Activated CD4-positive, alpha-beta T cell treated with anti-CD3 and anti-CD28 coated beads, Interleukin-2, amount 10 ng/mL, durations not matched to agents 24 days and 14 days (primary cell): ENCODE results near the gene RTN4RL2. TPM values are rescaled to one million over a fixed set of nuclear protein-coding genes. Genes with fewer than 3 reads are reported as not detected.

ENCODE experiments used
- DNase-seq: peaks from one replicate; pipeline ENCODE4 v3.0.0; 2022
- H3K27ac Mint-ChIP-seq: one replicate; pipeline ENCODE4 v1.8.0; 2022; ENCODE audit warnings: mild to moderate bottlenecking, mixed read lengths
- H3K27me3 Mint-ChIP-seq: one replicate; pipeline ENCODE4 v1.8.0; 2022; ENCODE audit warnings: mixed read lengths
- H3K36me3 Mint-ChIP-seq: one replicate; pipeline ENCODE4 v1.8.0; 2022; ENCODE audit warnings: low read depth, mild to moderate bottlenecking, mixed read lengths
- H3K4me1 Mint-ChIP-seq: one replicate; pipeline ENCODE4 v1.8.0; 2021; ENCODE audit warnings: mixed read lengths
- H3K4me3 Mint-ChIP-seq: one replicate; pipeline ENCODE4 v1.8.0; 2022; ENCODE audit warnings: mild to moderate bottlenecking, moderate library complexity, mixed read lengths
- H3K9me3 Mint-ChIP-seq: one replicate; pipeline ENCODE4 v1.8.0; 2021; ENCODE audit warnings: mixed read lengths
- intact Hi-C: fragments of 100-400 bp; cut with micrococcal nuclease; formaldehyde crosslinking; loops from one replicate; pipeline ENCODE4 v1.15.1; 2023
- total RNA-seq: library from RNA; stranded (reverse); gene quantifications from 2 replicates; pipeline ENCODE4 v1.2.3, GENCODE V29; 2022

The RTN4RL2 gene
- total RNA-seq, 1 donor from 2014 or later = 0.23 TPM

GRCh38 chr11:57461841-57462489, 1.6 kb downstream of the RTN4RL2 start:
- intact Hi-C loops = no loop called here

GRCh38 chr11:57462597-57462996, 2.3 kb downstream of the RTN4RL2 start:
- Mint-ChIP-seq H3K9me3 (no peaks in the 10 kb centered on the region), H3K4me3 (no peak overlapping the region), H3K36me3 (no peaks in the 10 kb centered on the region), H3K27ac (no peak overlapping the region), H3K4me1 (peaks cover 20% of the 10 kb centered on the region), H3K27me3 (peaks cover 47% of the 10 kb centered on the region)
- no peak for DNase-seq
- intact Hi-C loops = no loop called here

More at GRCh38 chr11:57461841-57462489, 1.6 kb downstream of the RTN4RL2 start:
- Mint-ChIP-seq H3K9me3 (no peaks in the 10 kb centered on the region), H3K36me3 (no peaks in the 10 kb centered on the region), H3K27me3 (peaks cover 51% of the 10 kb centered on the region), H3K4me1 (peaks cover 25% of the 10 kb centered on the region), H3K27ac (no peak overlapping the region), H3K4me3 (peak overlapping the region; percentile 56)
- no peak for DNase-seq

GRCh38 chr11:57463671-57464538, 3.6 kb downstream of the RTN4RL2 start:
- H3K27me3 Mint-ChIP-seq = peaks cover 38% of the 10 kb centered on the region
- intact Hi-C loops = no loop called here
- no peak for DNase-seq
- no peak overlapping the region for H3K4me3 Mint-ChIP-seq
- no peak overlapping the region for H3K27ac Mint-ChIP-seq
- no peaks in the 10 kb centered on the region for H3K36me3 Mint-ChIP-seq
- peaks cover 12% of the 10 kb centered on the region for H3K4me1 Mint-ChIP-seq
- H3K9me3 Mint-ChIP-seq = no peaks in the 10 kb centered on the region

- DNase-seq = no peak
- Mint-ChIP-seq H3K36me3 (no peaks in the 10 kb centered on the region), H3K27me3 (peaks cover 33% of the 10 kb centered on the region), H3K4me1 (peaks cover 8% of the 10 kb centered on the region), H3K4me3 (no peak overlapping the region), H3K9me3 (no peaks in the 10 kb centered on the region), H3K27ac (no peak overlapping the region)
- intact Hi-C loops = no loop called here
Observed at GRCh38 chr11:57464539-57465181, 4.3 kb downstream of the RTN4RL2 start.

- intact Hi-C loops = no loop called here
- Mint-ChIP-seq H3K36me3 (no peaks in the 10 kb centered on the region), H3K4me3 (no peak overlapping the region), H3K4me1 (peaks cover under 1% of the 10 kb centered on the region), H3K27ac (no peak overlapping the region), H3K27me3 (peaks cover 22% of the 10 kb centered on the region), H3K9me3 (no peaks in the 10 kb centered on the region)
- DNase-seq = no peak
Observed at GRCh38 chr11:57466680-57467079, 6.4 kb downstream of the RTN4RL2 start.

GRCh38 chr11:57467508-57468157, 7.3 kb downstream of the RTN4RL2 start:
- no peaks in the 10 kb centered on the region for H3K4me1 Mint-ChIP-seq
- intact Hi-C loops = no loop called here
- peaks cover 14% of the 10 kb centered on the region for H3K27me3 Mint-ChIP-seq
- no peak overlapping the region for H3K4me3 Mint-ChIP-seq
- H3K27ac Mint-ChIP-seq = no peak overlapping the region
- H3K36me3 Mint-ChIP-seq = no peaks in the 10 kb centered on the region
- DNase-seq = no peak
- H3K9me3 Mint-ChIP-seq = no peaks in the 10 kb centered on the region

- no peaks in the 10 kb centered on the region for H3K9me3 Mint-ChIP-seq
- no peaks in the 10 kb centered on the region for H3K36me3 Mint-ChIP-seq
- DNase-seq = no peak
- intact Hi-C loops = no loop called here
- H3K27ac Mint-ChIP-seq = no peak overlapping the region
- H3K4me3 Mint-ChIP-seq = no peak overlapping the region
- H3K4me1 Mint-ChIP-seq = no peaks in the 10 kb centered on the region
- peaks cover 10% of the 10 kb centered on the region for H3K27me3 Mint-ChIP-seq
Observed at GRCh38 chr11:57468276-57468675, 7.9 kb downstream of the RTN4RL2 start.

GRCh38 chr11:57469268-57469667, 8.9 kb downstream of the RTN4RL2 start:
- intact Hi-C loops = no loop called here
- H3K36me3 Mint-ChIP-seq = no peaks in the 10 kb centered on the region
- H3K4me3 Mint-ChIP-seq = no peak overlapping the region
- no peak overlapping the region for H3K27ac Mint-ChIP-seq
- peaks cover 6% of the 10 kb centered on the region for H3K4me1 Mint-ChIP-seq
- peaks cover 12% of the 10 kb centered on the region for H3K27me3 Mint-ChIP-seq
- no peak for DNase-seq
- H3K9me3 Mint-ChIP-seq = no peaks in the 10 kb centered on the region

- DNase-seq = no peak
- H3K27me3 Mint-ChIP-seq = peaks cover 24% of the 10 kb centered on the region
- H3K9me3 Mint-ChIP-seq = no peaks in the 10 kb centered on the region
- H3K36me3 Mint-ChIP-seq = no peaks in the 10 kb centered on the region
- peaks cover 16% of the 10 kb centered on the region for H3K4me1 Mint-ChIP-seq
- no peak overlapping the region for H3K4me3 Mint-ChIP-seq
- intact Hi-C loops = no loop called here
- no peak overlapping the region for H3K27ac Mint-ChIP-seq
Observed at GRCh38 chr11:57471496-57471895, 11.2 kb downstream of the RTN4RL2 start.

- Mint-ChIP-seq H3K27me3 (peaks cover 39% of the 10 kb centered on the region), H3K27ac (no peak overlapping the region), H3K4me3 (no peak overlapping the region), H3K4me1 (peaks cover 16% of the 10 kb centered on the region), H3K36me3 (no peaks in the 10 kb centered on the region), H3K9me3 (no peaks in the 10 kb centered on the region)
- intact Hi-C loops = no loop called here
- no peak for DNase-seq
Observed at GRCh38 chr11:57473285-57473841, 13.0 kb downstream of the RTN4RL2 start.

GRCh38 chr11:57474017-57474802, 13.9 kb downstream of the RTN4RL2 start:
- peak; percentile 80 for DNase-seq
- no peaks in the 10 kb centered on the region for H3K9me3 Mint-ChIP-seq
- peaks cover 16% of the 10 kb centered on the region for H3K4me1 Mint-ChIP-seq
- H3K27ac Mint-ChIP-seq = peak overlapping the region; percentile 70
- intact Hi-C loops = no loop called here
- H3K36me3 Mint-ChIP-seq = no peaks in the 10 kb centered on the region
- H3K4me3 Mint-ChIP-seq = peak overlapping the region; percentile 44
- H3K27me3 Mint-ChIP-seq = peaks cover 41% of the 10 kb centered on the region

GRCh38 chr11:57474803-57475115, 14.4 kb downstream of the RTN4RL2 start:
- H3K4me1 Mint-ChIP-seq = peaks cover 16% of the 10 kb centered on the region
- H3K36me3 Mint-ChIP-seq = no peaks in the 10 kb centered on the region
- no peak for DNase-seq
- H3K9me3 Mint-ChIP-seq = no peaks in the 10 kb centered on the region
- no peak overlapping the region for H3K27ac Mint-ChIP-seq
- peaks cover 46% of the 10 kb centered on the region for H3K27me3 Mint-ChIP-seq
- intact Hi-C loops = no loop called here
- H3K4me3 Mint-ChIP-seq = no peak overlapping the region

- Mint-ChIP-seq H3K27ac (no peak overlapping the region), H3K4me1 (peaks cover 18% of the 10 kb centered on the region), H3K27me3 (peaks cover 48% of the 10 kb centered on the region), H3K9me3 (no peaks in the 10 kb centered on the region), H3K4me3 (no peak overlapping the region), H3K36me3 (no peaks in the 10 kb centered on the region)
- intact Hi-C loops = no loop called here
- no peak for DNase-seq
Observed at GRCh38 chr11:57475191-57475590, 14.9 kb downstream of the RTN4RL2 start.
